HAP-1 (cell line): Measurements from ENCODE around the gene SYT8.

Source experiments
- DNase-seq, 2 experiments: peaks; one replicate each; pipeline ENCODE4 v3.0.0-alpha.2; 2016 to 2020; ENCODE audit warnings: low spot score in 2 of 2
- H3K27me3 ChIP-seq: fragments of 250-450 bp; sonication (Bioruptor Pico); 2 replicates; pipeline ENCODE4 v1.5.1; 2020; ENCODE audit warnings: low read depth, mild to moderate bottlenecking, moderate library complexity
- H3K36me3 ChIP-seq: fragments of 250-450 bp; sonication (Bioruptor Pico); replicated peaks from 2 replicates; pipeline ENCODE4 v1.5.1; 2020; ENCODE audit warnings: mild to moderate bottlenecking
- H3K4me1 ChIP-seq: fragments of 250-450 bp; sonication (Bioruptor Pico); 2 replicates; pipeline ENCODE4 v1.5.1; 2020; ENCODE audit warnings: mild to moderate bottlenecking
- H3K4me3 ChIP-seq: fragments of 250-450 bp; sonication (Bioruptor Pico); 2 replicates; pipeline ENCODE4 v1.5.1; 2020; ENCODE audit warnings: mild to moderate bottlenecking, moderate library complexity
- H3K9me3 ChIP-seq: fragments of 250-450 bp; sonication (Bioruptor Pico); 2 replicates; pipeline ENCODE4 v1.5.1; 2020; ENCODE audit warnings: mild to moderate bottlenecking, moderate library complexity
- in situ Hi-C: fragments of 300-500 bp; cut with MboI; formaldehyde crosslinking; loops from 3 replicates; pipeline ENCODE4 v1.14.3; 2020; ENCODE audit warnings: low sequenced_read_pairs, inconsistent platforms, mixed read lengths

The SYT8 gene

GRCh38 chr11:1840780-1841480, 6.1 kb downstream of the SYT8 start:
- no peaks in the 10 kb centered on the region for H3K4me1 ChIP-seq
- DNase-seq, result no peak
- no peaks in the 10 kb centered on the region for H3K27me3 ChIP-seq
- no peaks in the 10 kb centered on the region for H3K9me3 ChIP-seq
- H3K36me3 ChIP-seq, result no peaks in the 10 kb centered on the region
- H3K4me3 ChIP-seq, result no peak overlapping the region
- in situ Hi-C loops, result no loop called here

GRCh38 chr11:1841511-1842148, 6.8 kb downstream of the SYT8 start:
- Histone ChIP-seq H3K27me3 (no peaks in the 10 kb centered on the region), H3K36me3 (no peaks in the 10 kb centered on the region), H3K9me3 (no peaks in the 10 kb centered on the region), H3K4me3 (no peak overlapping the region), H3K4me1 (no peaks in the 10 kb centered on the region)
- in situ Hi-C loops, result no loop called here
- DNase-seq, result no peak

- Histone ChIP-seq H3K27me3 (no peaks in the 10 kb centered on the region), H3K4me3 (no peak overlapping the region), H3K9me3 (no peaks in the 10 kb centered on the region), H3K36me3 (no peaks in the 10 kb centered on the region), H3K4me1 (no peaks in the 10 kb centered on the region)
- in situ Hi-C loops, result no loop called here
- no peak for DNase-seq
Measured at GRCh38 chr11:1842149-1843097, 7.6 kb downstream of the SYT8 start.

- Histone ChIP-seq H3K27me3 (no peaks in the 10 kb centered on the region), H3K4me1 (no peaks in the 10 kb centered on the region), H3K9me3 (no peaks in the 10 kb centered on the region), H3K4me3 (no peak overlapping the region), H3K36me3 (no peaks in the 10 kb centered on the region)
- in situ Hi-C loops, result no loop called here
- DNase-seq, result no peak
Measured at GRCh38 chr11:1843098-1843473, 8.3 kb downstream of the SYT8 start.

DNA sequence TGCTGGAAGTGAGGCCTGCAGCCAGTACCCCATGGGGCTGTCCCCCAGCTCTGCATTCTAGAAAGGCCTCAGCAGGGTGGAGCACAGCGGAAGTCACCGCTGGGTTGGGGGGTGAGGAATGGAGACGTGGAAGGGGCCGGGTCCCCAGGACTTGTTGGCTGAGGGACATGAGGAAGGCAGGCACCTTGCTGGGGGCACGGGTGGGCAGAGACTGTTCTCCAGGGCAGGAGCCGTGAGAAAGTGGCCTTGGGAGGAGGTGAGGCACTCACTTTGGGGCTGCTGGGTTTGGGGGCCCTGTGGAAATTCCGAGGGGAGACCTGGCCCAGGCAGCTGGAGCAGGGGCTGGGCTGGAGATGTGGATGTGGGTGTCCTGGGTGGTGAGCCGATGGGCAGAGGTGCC, 9.0 kb downstream of the SYT8 start:
- H3K9me3 ChIP-seq, result no peaks in the 10 kb centered on the region
- DNase-seq, result no peak
- H3K4me3 ChIP-seq, result no peak overlapping the region
- in situ Hi-C loops, result no loop called here
- H3K36me3 ChIP-seq, result no peaks in the 10 kb centered on the region
- no peaks in the 10 kb centered on the region for H3K27me3 ChIP-seq
- H3K4me1 ChIP-seq, result no peaks in the 10 kb centered on the region

DNA sequence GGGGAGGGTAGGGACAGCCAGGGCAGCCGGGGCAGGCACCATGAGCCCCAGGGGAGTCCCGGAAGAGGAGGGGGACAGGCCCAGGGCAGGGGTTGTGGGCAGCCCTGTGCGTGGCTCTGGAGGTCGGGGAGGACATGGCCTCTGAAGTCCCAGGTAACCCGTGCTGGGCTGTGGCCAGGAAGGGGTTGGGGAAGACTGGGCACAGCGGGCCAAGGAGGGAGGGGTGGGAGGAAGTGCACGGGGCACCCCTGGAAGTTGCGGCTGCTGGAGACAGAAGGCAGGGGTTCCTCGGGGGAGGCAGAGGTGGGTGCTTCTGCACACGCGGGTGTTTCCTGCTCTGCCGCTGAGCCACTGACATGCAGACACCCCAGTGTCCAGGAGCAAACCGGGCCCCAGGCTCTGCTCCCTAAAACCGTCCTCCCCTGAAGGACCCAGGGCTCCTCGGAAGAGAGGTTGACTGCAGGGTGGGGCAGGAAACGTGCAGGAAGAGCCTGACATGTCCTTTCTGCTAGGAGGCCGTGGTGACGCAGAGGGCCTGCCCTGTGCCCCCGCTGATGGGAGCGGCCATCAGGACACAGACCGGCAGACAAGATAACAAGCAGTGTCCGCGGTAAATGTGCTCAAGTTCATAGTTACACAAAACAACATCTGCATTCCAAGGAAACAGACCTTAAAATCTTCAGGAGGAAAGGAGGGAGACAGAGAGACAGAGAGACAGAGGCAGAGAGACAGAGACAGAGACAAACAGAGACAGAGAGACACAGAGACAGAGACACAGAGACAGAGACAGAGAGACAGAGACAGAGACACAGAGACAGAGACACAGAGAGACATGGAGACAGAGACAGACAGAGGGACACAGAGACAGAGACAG, 9.7 kb downstream of the SYT8 start:
- Histone ChIP-seq H3K4me1 (no peaks in the 10 kb centered on the region), H3K36me3 (no peaks in the 10 kb centered on the region), H3K4me3 (no peak overlapping the region), H3K9me3 (no peaks in the 10 kb centered on the region), H3K27me3 (no peaks in the 10 kb centered on the region)
- in situ Hi-C loops, result no loop called here
- DNase-seq, result no peak

DNA sequence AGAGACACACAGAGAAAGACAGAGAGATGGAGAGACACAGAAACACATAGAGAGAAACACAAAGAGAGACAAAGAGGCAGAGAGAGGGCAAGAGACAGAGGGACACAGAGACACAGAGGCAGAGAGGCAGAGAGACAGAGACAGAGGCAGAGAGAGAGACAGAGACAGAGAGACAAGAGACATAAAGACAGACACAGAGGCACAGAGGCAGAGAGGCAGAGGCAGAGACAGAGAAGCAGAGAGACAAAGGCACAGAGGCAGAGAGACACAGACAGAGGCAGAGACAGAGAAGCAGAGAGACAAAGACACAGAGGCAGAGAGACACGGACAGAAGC, 10.3 kb downstream of the SYT8 start:
- DNase-seq, result no peak
- H3K27me3 ChIP-seq, result no peaks in the 10 kb centered on the region
- in situ Hi-C loops, result no loop called here
- no peaks in the 10 kb centered on the region for H3K36me3 ChIP-seq
- no peak overlapping the region for H3K4me3 ChIP-seq
- H3K4me1 ChIP-seq, result no peaks in the 10 kb centered on the region
- no peaks in the 10 kb centered on the region for H3K9me3 ChIP-seq

GRCh38 chr11:1845561-1846452, 11.0 kb downstream of the SYT8 start:
- Histone ChIP-seq H3K9me3 (no peaks in the 10 kb centered on the region), H3K27me3 (no peaks in the 10 kb centered on the region), H3K4me3 (no peak overlapping the region), H3K4me1 (no peaks in the 10 kb centered on the region), H3K36me3 (no peaks in the 10 kb centered on the region)
- DNase-seq, result no peak
- in situ Hi-C loops, result no loop called here

- no peak for DNase-seq
- H3K27me3 ChIP-seq, result no peaks in the 10 kb centered on the region
- no peaks in the 10 kb centered on the region for H3K4me1 ChIP-seq
- in situ Hi-C loops, result no loop called here
- no peaks in the 10 kb centered on the region for H3K9me3 ChIP-seq
- H3K36me3 ChIP-seq, result no peaks in the 10 kb centered on the region
- H3K4me3 ChIP-seq, result no peak overlapping the region
Measured at GRCh38 chr11:1846453-1846932, 11.7 kb downstream of the SYT8 start.

- Histone ChIP-seq H3K4me3 (no peak overlapping the region), H3K4me1 (no peaks in the 10 kb centered on the region), H3K9me3 (no peaks in the 10 kb centered on the region), H3K36me3 (no peaks in the 10 kb centered on the region), H3K27me3 (no peaks in the 10 kb centered on the region)
- DNase-seq, result no peak
- in situ Hi-C loops, result no loop called here
Measured at GRCh38 chr11:1847006-1847735, 12.4 kb downstream of the SYT8 start.

- no peak for DNase-seq
- in situ Hi-C loops, result no loop called here
- Histone ChIP-seq H3K4me1 (no peaks in the 10 kb centered on the region), H3K27me3 (no peaks in the 10 kb centered on the region), H3K36me3 (no peaks in the 10 kb centered on the region), H3K4me3 (no peak overlapping the region), H3K9me3 (no peaks in the 10 kb centered on the region)
Measured at GRCh38 chr11:1847926-1848639, 13.3 kb downstream of the SYT8 start.
